ENCODE results near the gene SEMA4D.

DNA sequence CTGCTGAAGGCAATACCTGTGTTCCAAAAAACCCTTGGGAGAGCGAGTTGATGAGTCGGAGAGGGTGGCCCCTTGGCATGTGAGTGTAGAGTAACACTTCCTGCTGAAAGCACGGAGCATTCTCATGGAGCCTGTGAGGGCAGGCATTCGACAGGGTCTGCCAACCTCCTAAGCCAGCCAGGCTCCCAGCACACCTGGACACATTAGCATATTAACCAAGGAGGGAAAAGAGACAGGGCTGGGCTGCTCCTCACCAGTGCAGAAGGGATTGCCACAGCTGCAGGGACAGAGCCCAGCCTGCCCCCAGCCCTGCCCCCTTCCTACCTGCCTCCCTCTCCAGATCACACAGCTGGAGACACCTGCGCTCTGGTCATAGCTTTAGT, 46.4 kb upstream of the SEMA4D start:
- TF ChIP-seq, protein P1, sequence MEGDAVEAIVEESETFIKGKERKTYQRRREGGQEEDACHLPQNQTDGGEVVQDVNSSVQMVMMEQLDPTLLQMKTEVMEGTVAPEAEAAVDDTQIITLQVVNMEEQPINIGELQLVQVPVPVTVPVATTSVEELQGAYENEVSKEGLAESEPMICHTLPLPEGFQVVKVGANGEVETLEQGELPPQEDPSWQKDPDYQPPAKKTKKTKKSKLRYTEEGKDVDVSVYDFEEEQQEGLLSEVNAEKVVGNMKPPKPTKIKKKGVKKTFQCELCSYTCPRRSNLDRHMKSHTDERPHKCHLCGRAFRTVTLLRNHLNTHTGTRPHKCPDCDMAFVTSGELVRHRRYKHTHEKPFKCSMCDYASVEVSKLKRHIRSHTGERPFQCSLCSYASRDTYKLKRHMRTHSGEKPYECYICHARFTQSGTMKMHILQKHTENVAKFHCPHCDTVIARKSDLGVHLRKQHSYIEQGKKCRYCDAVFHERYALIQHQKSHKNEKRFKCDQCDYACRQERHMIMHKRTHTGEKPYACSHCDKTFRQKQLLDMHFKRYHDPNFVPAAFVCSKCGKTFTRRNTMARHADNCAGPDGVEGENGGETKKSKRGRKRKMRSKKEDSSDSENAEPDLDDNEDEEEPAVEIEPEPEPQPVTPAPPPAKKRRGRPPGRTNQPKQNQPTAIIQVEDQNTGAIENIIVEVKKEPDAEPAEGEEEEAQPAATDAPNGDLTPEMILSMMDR (IDR thresholded peaks at IDR 0.05), result no peak
- TF ChIP-seq POLR2AphosphoS5 (IDR thresholded peaks at IDR 0.05), result no peak
- no peak for TF ChIP-seq POLR2A (IDR thresholded peaks at IDR 0.05)

All from prostate gland (tissue), 2 donors.